Aorta (tissue), 5 donors: Measurements from ENCODE around the gene CLEC18B. TPM values are rescaled to one million over a fixed set of nuclear protein-coding genes. Genes with fewer than 3 reads are reported as not detected.
"Not testable (repeated sequence)": the region's sequence is repeated elsewhere in the genome, so short reads cannot be mapped to it uniquely, and the experiment has no call there.

Experiments
- ATAC-seq: fragments of 200-7000 bp; cut with Tn5 transposase; one replicate; pipeline ENCODE4 v1.9.1; 2022; ENCODE audit warnings: moderate library complexity; ENCODE audit not compliant: low FRiP score
- DNase-seq, 2 donors: peaks; one replicate each; pipeline ENCODE4 v3.0.0-alpha.2; 2020
- H3K27ac ChIP-seq, 2 donors: one replicate each; pipeline ENCODE4 v1.5.1; 2013; ENCODE audit warnings: low read length in 2 of 2, mild to moderate bottlenecking in 2 of 2, moderate library complexity in 2 of 2, control low read depth in 1 of 2, inconsistent platforms in 1 of 2, low read depth in 1 of 2
- H3K27me3 ChIP-seq, 2 donors: one replicate each; pipeline ENCODE4 v1.6.1; 2013; ENCODE audit warnings: control low read depth in 1 of 2, low read length in 1 of 2, mild to moderate bottlenecking in 1 of 2, moderate library complexity in 1 of 2; ENCODE audit not compliant: insufficient read depth in 2 of 2, control insufficient read depth in 1 of 2
- H3K36me3 ChIP-seq, 2 donors: one replicate each; pipeline ENCODE4 v1.6.1; 2013; ENCODE audit warnings: control low read depth in 1 of 2, low read length in 1 of 2, mild to moderate bottlenecking in 1 of 2; ENCODE audit not compliant: insufficient read depth in 2 of 2, control insufficient read depth in 1 of 2
- H3K4me1 ChIP-seq, 2 donors: one replicate each; pipeline ENCODE4 v1.6.1; 2013; ENCODE audit warnings: low read length in 2 of 2, control low read depth in 1 of 2, mild to moderate bottlenecking in 1 of 2, moderate library complexity in 1 of 2; ENCODE audit not compliant: insufficient read depth in 2 of 2, control insufficient read depth in 1 of 2
- H3K4me3 ChIP-seq, 2 donors: one replicate each; pipeline ENCODE4 v1.5.1; 2013; ENCODE audit warnings: low read length in 2 of 2, control low read depth in 1 of 2, mild to moderate bottlenecking in 1 of 2
- H3K9me3 ChIP-seq: one replicate; pipeline ENCODE4 v1.6.1; 2013; ENCODE audit warnings: mild to moderate bottlenecking, low read length; ENCODE audit not compliant: control insufficient read depth
- WGBS, 2 donors: extraction: QIAGEN DNeasy Blood & Tissue Kit; methylation state at CpG; one replicate each; pipeline ENCODE4 v1.1.7; 2013; 5-methylcytosine and 5-hydroxymethylcytosine counted together
- intact Hi-C, 2 donors: fragments of 100-400 bp; cut with DNase I; formaldehyde crosslinking; loops; one replicate each; pipeline versions ENCODE4 v1.14.2 to v1.15.0; 2022
- polyA plus RNA-seq, 2 donors: library from polyadenylated mRNA; stranded (reverse); fragments of 200-250 nt; gene quantifications; one replicate each; pipeline ENCODE4 v1.2.3, GENCODE V29; 2013
- total RNA-seq, 2 donors: library from RNA; stranded (reverse); fragmentation: NEBNext Ultra II Directional; extraction: Animal tissue kit (Norgen Biotek cat#: 25700); gene quantifications; one replicate each; pipeline ENCODE4 v1.2.1, GENCODE V29; 2021
- donor health status: healthy with polysubstance abuse.
- donor health status: Bipolar disorder and iron deficiency.
- donor health status: DM: no; HTN: no; CAD: no.
- donor health status: DM: no; HTN: no; CAD: no.
- donor health status: DM: yes; HTN: yes; CAD: no.

Gene CLEC18B
- total and polyA plus RNA-seq, 4 donors: 0.75 to 6.5 (median 2.1) TPM

GRCh38 chr16:74449470-74449869, 28.2 kb upstream of the CLEC18B start:
- Histone ChIP-seq H3K4me1 (no peaks in the 10 kb centered on the region), H3K36me3 (peaks cover 0 to 3% of the 10 kb centered on the region in 2 donors), H3K27ac (peak overlapping the region; percentile 11 to 70), H3K27me3 (no peaks in the 10 kb centered on the region), H3K9me3 (no peaks in the 10 kb centered on the region), H3K4me3 (no peak overlapping the region)
- ATAC-seq (no peak), DNase-seq (no peak)
- intact Hi-C loops: no loop called here
- 94 to 95% methylated on average over 5 of the region's 5 CpGs for WGBS, 2 donors

DNA sequence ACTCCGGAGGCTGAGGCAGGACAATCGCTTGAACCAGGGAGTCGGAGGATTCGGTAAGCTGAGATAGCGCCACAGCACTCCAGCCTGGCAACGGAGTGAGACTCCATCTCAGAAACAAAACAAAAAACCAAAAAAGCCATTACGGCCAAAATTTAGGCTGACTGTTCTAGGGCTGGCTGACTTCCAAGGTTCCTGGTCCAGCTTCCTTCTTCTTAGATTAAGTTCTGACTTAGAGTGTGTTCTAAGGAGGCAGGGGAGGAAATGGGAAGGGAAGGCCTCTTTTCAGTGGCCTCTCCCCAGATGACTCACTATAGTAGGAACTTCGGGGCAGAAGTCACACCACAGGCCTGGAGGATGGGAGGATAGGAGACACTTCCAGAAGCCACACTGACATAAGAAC, 27.7 kb upstream of the CLEC18B start:
- H3K27me3 ChIP-seq: no peaks in the 10 kb centered on the region
- no peaks in the 10 kb centered on the region for H3K9me3 ChIP-seq
- peak; percentile 90 for ATAC-seq
- 17 to 18% methylated on average over 8 of the region's 8 CpGs for WGBS, 2 donors
- DNase-seq: peak in 1 of 2 donors; percentile 85
- H3K27ac ChIP-seq: peak overlapping the region; percentile 11 to 26
- intact Hi-C loops: no loop called here
- H3K4me3 ChIP-seq: no peak overlapping the region
- no peaks in the 10 kb centered on the region for H3K4me1 ChIP-seq
- peaks cover 0 to 3% of the 10 kb centered on the region in 2 donors for H3K36me3 ChIP-seq

- H3K27me3 ChIP-seq: no peaks in the 10 kb centered on the region
- H3K9me3 ChIP-seq: no peaks in the 10 kb centered on the region
- H3K36me3 ChIP-seq: peaks cover 0 to 4% of the 10 kb centered on the region in 2 donors
- H3K27ac ChIP-seq: no peak overlapping the region
- ATAC-seq: no peak
- no peak for DNase-seq
- WGBS, 2 donors: 93 to 95% methylated on average over 5 of the region's 5 CpGs
- H3K4me1 ChIP-seq: no peaks in the 10 kb centered on the region
- H3K4me3 ChIP-seq: no peak overlapping the region
- intact Hi-C loops: no loop called here
Observed at GRCh38 chr16:74447578-74447977, 26.3 kb upstream of the CLEC18B start.

DNA sequence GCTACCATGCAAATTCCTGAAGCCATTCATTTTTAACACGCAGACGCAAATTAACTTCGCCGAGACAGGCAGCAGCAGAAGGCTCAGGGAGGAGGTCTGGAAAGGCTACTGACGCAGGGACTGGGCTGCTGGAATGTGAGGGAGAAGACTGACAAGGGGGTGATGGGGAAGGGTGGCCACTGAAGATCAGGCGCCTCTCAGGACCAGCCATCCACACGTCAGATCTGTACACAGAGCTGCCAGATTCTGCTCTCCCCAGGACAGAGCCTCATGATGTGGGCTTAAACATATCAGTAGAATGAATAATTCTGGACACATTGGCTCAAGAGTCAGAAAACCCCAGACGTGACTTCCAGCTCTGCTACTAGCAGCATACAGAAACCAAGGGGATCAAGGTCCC, 25.6 kb upstream of the CLEC18B start:
- Histone ChIP-seq H3K4me3 (no peak overlapping the region), H3K27ac (no peak overlapping the region), H3K27me3 (no peaks in the 10 kb centered on the region), H3K9me3 (no peaks in the 10 kb centered on the region), H3K36me3 (peaks cover 0 to 2% of the 10 kb centered on the region in 2 donors), H3K4me1 (no peaks in the 10 kb centered on the region)
- 87 to 90% methylated on average over 8 of the region's 8 CpGs for WGBS, 2 donors
- no peak for DNase-seq
- intact Hi-C loops: no loop called here
- no peak for ATAC-seq

DNA sequence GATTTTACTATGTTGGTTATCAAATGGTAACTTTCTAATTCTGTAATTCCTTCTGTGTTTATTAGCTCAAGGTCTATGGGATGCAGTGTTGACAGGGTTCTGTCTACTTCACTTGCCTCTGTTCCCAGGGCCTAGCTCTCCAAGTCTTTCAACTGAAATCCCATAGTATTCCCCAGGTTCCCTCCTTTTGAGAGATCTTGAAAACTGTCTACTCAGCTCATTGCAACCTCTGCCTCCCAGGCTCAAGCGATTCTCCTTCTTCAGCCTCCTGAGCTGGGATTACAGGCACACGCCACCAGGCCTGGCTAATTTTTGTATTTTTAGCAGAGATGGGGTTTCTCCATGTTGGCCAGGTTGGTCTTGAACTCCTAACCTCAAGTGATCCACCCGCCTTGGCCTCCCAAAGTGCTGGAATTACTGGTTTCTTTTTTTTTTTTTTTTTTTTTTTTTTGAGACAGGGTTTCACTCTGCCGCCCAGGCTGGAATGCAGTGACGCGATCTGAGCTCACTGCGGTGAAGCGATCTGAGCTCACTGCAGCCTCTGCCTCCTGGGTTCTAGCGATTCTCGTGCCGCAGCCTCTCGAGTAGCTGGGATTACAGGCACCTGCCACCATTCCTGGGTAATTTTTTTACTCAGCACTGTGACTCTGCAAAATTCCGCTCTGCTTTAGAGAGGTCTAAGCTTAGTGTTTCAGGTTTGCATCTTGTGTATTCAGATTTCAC, 22.5 kb upstream of the CLEC18B start:
- H3K27me3 ChIP-seq, H3K36me3 ChIP-seq, H3K4me3 ChIP-seq, H3K4me1 ChIP-seq, ATAC-seq, H3K9me3 ChIP-seq, intact Hi-C loops, H3K27ac ChIP-seq, DNase-seq: not testable (repeated sequence)
- WGBS, 2 donors: 92 to 96% methylated on average over 13 of the region's 13 CpGs

DNA sequence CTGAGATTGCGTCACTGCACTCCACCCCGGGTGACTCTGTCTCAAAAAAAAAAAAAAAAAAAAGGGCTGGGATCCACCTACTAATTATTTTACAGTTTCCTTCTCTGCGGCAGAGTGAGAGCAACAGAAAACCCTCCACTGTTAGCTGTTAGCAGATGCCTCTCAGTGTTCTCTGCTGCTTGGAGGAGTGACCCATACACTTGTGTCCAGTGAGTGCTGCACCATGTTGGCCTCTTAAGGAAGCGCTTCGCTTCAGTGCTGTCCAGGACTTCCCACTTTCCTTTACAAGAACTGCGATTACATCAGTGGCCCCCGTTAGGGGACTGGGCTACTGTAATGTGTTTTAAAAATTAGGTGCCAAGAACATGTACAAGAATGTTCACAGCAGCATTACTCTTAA, 18.4 kb upstream of the CLEC18B start:
- WGBS, 2 donors: 81 to 86% methylated on average over 7 of the region's 7 CpGs
- H3K4me1 ChIP-seq: no peaks in the 10 kb centered on the region
- H3K27me3 ChIP-seq: no peaks in the 10 kb centered on the region
- DNase-seq: peak in 1 of 2 donors; percentile 9
- ATAC-seq: no peak
- H3K9me3 ChIP-seq: no peaks in the 10 kb centered on the region
- intact Hi-C loops: no loop called here
- H3K4me3 ChIP-seq: no peak overlapping the region
- peaks cover 0 to 2% of the 10 kb centered on the region in 2 donors for H3K36me3 ChIP-seq
- H3K27ac ChIP-seq: no peak overlapping the region

DNA sequence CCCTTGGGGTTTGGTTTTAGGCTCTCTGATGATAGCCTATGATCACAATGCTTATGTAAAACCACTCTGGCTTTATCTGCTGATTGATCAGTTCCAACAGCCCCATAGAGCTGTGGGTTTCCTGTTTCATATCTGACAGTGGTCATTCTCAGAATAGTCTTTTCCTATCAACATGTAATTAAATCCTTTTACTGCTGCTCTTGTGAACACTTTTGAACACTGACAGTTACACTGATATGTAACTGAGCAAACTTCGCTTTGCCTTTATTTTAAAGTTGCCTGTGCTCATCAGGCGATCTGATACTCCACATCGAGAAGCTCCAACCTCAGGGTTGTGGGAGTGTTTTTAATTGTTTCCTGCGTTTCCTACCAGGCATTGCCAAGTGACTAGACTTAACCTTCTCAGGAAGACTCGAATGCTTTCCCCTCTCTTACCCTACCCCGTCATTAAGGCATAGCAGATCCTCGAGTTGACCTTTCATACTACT, 17.3 kb upstream of the CLEC18B start:
- ATAC-seq: no peak
- no peaks in the 10 kb centered on the region for H3K4me1 ChIP-seq
- intact Hi-C loops: no loop called here

GRCh38 chr16:74431516-74431915, 10.2 kb upstream of the CLEC18B start:
- H3K36me3 ChIP-seq: no peaks in the 10 kb centered on the region
- intact Hi-C loops: loop anchor here in 1 of 2 donors (5.0 kb wide), 1 partner anchor 124 kb away; no protein-coding TSS in a partner anchor
- DNase-seq (peak; percentile 19 to 30), ATAC-seq (no peak)
- no peaks in the 10 kb centered on the region for H3K27me3 ChIP-seq
- 66 to 68% methylated on average over 5 of the region's 5 CpGs for WGBS, 2 donors
- H3K4me1 ChIP-seq: no peaks in the 10 kb centered on the region
- H3K9me3 ChIP-seq: no peaks in the 10 kb centered on the region
- H3K4me3 ChIP-seq: no peak overlapping the region
- H3K27ac ChIP-seq: no peak overlapping the region

More for the DNA sequence above, 17.3 kb upstream of the CLEC18B start:
- H3K27me3 ChIP-seq: no peaks in the 10 kb centered on the region
- H3K36me3 ChIP-seq: peaks cover 0 to 2% of the 10 kb centered on the region in 2 donors
- no peak for DNase-seq
- H3K9me3 ChIP-seq: no peaks in the 10 kb centered on the region
- 81 to 89% methylated on average over 7 of the region's 7 CpGs for WGBS, 2 donors
- no peak overlapping the region for H3K4me3 ChIP-seq
- H3K27ac ChIP-seq: no peak overlapping the region
